GM21390 (cell line): Measurements from ENCODE around the gene GUCD1.
"Not testable (repeated sequence)": the region's sequence is repeated elsewhere in the genome, so short reads cannot be mapped to it uniquely, and the experiment has no call there.

Experiments used
- ATAC-seq: cut with Tn5 transposase; IDR thresholded peaks from one replicate; pipeline ENCODE4 v1.9.1; 2021; ENCODE audit not compliant: unreplicated experiment

The GUCD1 gene

GRCh38 chr22:24566899-24567511 is 12.1 kb upstream of the GUCD1 start:
- ATAC-seq: no peak

GRCh38 chr22:24565077-24565476 is 10.1 kb upstream of the GUCD1 start:
- no peak for ATAC-seq

- no peak for ATAC-seq
These were observed 9.6 kb upstream of the GUCD1 start for GRCh38 chr22:24564376-24565058.

- no peak for ATAC-seq
These were observed 8.3 kb upstream of the GUCD1 start for GRCh38 chr22:24563246-24563645.

GRCh38 chr22:24559471-24559870 is 4.5 kb upstream of the GUCD1 start:
- ATAC-seq: no peak

- peak; percentile 67 for ATAC-seq
These were observed 464 bp upstream of the GUCD1 start, which contains the start of gene SNRPD3 for GRCh38 chr22:24555165-24556039. TSS of gene SNRPD3 (plus strand) at chr22:24555999. CDS start at chr22:24557675, 1,676 bp downstream.

- ATAC-seq: no peak
These were observed 1.2 kb downstream of the GUCD1 start for GRCh38 chr22:24553597-24554312.

- not testable (repeated sequence) for ATAC-seq
These were observed 2.2 kb downstream of the GUCD1 start for GRCh38 chr22:24552503-24553286.

GRCh38 chr22:24550902-24551435 is 4.0 kb downstream of the GUCD1 start:
- ATAC-seq: no peak

- ATAC-seq: no peak
These were observed 4.7 kb downstream of the GUCD1 start for GRCh38 chr22:24550028-24550901.

- no peak for ATAC-seq
These were observed 6.1 kb downstream of the GUCD1 start for GRCh38 chr22:24548812-24549211.

GRCh38 chr22:24543679-24544243 is 11.2 kb downstream of the GUCD1 start:
- ATAC-seq: no peak

GRCh38 chr22:24543185-24543601 is 11.7 kb downstream of the GUCD1 start:
- no peak for ATAC-seq

GRCh38 chr22:24542641-24543040 is 12.3 kb downstream of the GUCD1 start:
- ATAC-seq: no peak

- no peak for ATAC-seq
These were observed 13.0 kb downstream of the GUCD1 start for GRCh38 chr22:24541681-24542515.

GRCh38 chr22:24540470-24540869 is 14.5 kb downstream of the GUCD1 start:
- ATAC-seq: no peak

- no peak for ATAC-seq
These were observed 18.8 kb downstream of the GUCD1 start for GRCh38 chr22:24536089-24536488.

GRCh38 chr22:24535348-24535747 is 19.6 kb downstream of the GUCD1 start:
- no peak for ATAC-seq
